GM18951 (cell line): ENCODE data around the gene TMEM119.
"Not testable (repeated sequence)": the region's sequence is repeated elsewhere in the genome, so short reads cannot be mapped to it uniquely, and the experiment has no call there.

Source experiments
- POLR2A ChIP-seq: IDR thresholded peaks from 4 replicates; pipeline ENCODE4 v1.6.1; 2011; ENCODE audit warnings: mild to moderate bottlenecking; ENCODE audit not compliant: insufficient read length, insufficient read depth; ENCODE audit errors: extremely low read depth
- in situ Hi-C: fragments of 300-500 bp; cut with MboI; formaldehyde crosslinking; loops from one replicate; pipeline ENCODE4 v1.12.0; 2022; ENCODE audit warnings: low sequenced_read_pairs, mixed read lengths, inconsistent platforms; ENCODE audit not compliant: unreplicated experiment

TMEM119 gene

DNA sequence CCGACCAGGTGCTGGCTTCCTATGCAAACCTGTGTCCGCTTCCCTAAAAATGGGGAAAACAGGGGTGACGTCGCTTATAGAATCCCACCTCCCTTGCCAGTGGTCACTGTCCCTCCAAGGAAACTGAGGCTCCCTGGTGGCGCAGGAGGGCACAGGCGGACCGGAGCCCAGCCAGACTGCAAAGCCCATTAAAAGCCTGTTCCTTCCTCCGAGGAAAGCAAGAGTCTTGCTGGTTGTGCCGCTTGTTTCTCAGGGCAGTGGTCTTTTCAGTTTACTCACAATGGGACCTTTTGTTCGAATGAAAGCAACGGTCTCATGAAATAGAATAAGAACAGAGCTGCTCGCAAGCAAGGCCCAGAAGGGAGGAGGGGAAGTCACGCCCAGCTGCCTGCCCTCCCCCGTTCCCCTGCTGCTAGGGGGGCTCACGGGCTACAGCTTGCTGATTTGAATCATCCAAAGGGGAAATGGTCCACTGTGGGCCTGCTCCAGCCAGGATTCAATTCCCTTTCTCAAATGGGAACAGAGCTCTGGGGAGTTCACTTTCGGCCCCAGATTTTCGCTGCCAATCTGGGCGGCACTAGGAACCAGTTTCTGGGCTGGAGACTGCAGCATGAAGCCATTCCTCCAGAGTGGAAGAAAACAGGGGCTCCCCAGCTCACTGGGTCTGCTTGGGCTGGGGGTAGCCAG is 40.4 kb upstream of the TMEM119 start:
- in situ Hi-C loops: no loop called here
- peak; percentile 26 for TF ChIP-seq POLR2A

- in situ Hi-C loops: no loop called here
- peak; percentile 33 for TF ChIP-seq POLR2A
Measured at GRCh38 chr12:108637222-108637971, 39.5 kb upstream of the TMEM119 start.

- in situ Hi-C loops: no loop called here
- TF ChIP-seq POLR2A: no peak
Measured at GRCh38 chr12:108635997-108636808, 38.3 kb upstream of the TMEM119 start.

GRCh38 chr12:108635201-108635996 is 37.5 kb upstream of the TMEM119 start:
- peak; percentile 95 for TF ChIP-seq POLR2A
- in situ Hi-C loops: no loop called here

GRCh38 chr12:108634341-108634751 is 36.5 kb upstream of the TMEM119 start:
- no peak for TF ChIP-seq POLR2A
- in situ Hi-C loops: no loop called here

DNA sequence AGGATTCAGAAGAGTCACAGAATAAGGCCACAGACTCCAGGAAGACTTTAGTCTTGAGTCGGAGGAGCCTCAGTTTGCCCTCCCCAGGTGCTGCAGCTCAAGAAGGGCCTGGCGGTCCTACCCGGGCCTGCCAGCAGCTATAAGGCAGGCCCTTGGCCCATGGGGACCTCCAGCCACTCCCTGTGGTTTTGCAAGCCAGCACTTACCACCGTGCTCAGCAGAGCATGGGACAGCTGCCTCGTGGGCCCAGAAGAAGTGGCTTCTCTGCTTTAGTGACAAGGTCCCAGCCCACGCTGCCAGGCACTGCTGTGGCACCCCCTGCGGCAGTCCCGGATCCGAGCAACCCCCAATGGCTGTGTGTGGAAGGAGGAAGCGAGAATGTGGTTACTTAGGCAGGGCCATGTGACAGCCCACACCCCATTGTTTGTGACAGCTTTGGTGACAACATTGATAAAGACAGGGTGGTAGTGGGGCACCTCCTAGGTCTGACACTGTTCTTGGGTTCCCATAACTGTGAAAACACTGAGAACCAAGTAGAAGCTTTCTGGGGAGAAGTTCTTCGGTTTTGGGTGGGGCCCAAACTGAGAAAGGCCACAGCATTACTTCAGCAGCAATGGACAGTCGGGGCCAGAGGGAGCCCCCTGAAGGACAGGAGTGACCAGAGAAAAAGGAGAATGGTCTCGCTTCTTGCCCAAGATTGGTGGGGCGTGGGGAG is 35.8 kb upstream of the TMEM119 start, which contains the start of gene SELPLG:
Gene SELPLG (minus strand): TSS at position 361 of the 715 bp plus-strand sequence. CDS start 9,587 bp downstream, outside the sequence.
- TF ChIP-seq POLR2A: peak; percentile 66
- in situ Hi-C loops: no loop called here

GRCh38 chr12:108633081-108633533 is 35.2 kb upstream of the TMEM119 start:
- in situ Hi-C loops: no loop called here

GRCh38 chr12:108631261-108631660 is 33.4 kb upstream of the TMEM119 start:
- in situ Hi-C loops: not testable (repeated sequence)

More at GRCh38 chr12:108633081-108633533, 35.2 kb upstream of the TMEM119 start:
- no peak for TF ChIP-seq POLR2A

DNA sequence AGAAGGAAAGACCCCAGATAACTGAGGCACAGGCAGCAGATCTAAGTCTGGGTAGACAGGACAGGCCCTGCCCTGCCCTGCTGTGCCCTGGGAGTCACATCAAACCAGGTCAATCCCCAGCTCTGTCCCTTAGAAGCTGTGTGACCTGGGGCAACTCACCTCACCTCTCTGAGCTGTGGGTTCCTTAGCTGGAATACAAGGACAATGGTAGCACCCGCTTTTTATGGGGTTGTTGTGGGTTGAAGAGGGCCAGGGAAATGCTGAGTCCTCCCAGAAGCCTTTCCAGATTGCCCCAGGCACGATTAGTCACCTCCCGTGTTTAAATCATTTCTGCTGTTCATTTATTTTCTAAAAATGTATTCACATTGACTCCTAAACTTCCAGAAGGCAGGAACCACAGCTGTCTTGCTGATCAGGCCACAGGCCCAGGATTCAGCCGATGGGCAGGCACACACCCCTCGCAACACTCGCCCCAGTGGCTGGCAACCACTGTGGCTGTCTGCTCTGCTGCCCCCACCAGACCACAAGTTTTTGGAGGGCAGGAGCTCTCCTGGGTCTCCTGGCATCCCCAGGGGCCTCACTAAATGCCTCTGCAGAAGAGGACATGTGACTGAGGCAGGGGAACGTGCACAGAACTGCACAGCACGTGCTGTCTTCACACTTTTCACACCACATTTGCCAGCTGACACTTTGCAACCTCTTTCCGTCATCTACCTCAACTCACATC is 32.8 kb upstream of the TMEM119 start:
- in situ Hi-C loops: no loop called here
- TF ChIP-seq POLR2A: no peak

GRCh38 chr12:108629824-108630476 is 32.1 kb upstream of the TMEM119 start:
- in situ Hi-C loops: no loop called here

DNA sequence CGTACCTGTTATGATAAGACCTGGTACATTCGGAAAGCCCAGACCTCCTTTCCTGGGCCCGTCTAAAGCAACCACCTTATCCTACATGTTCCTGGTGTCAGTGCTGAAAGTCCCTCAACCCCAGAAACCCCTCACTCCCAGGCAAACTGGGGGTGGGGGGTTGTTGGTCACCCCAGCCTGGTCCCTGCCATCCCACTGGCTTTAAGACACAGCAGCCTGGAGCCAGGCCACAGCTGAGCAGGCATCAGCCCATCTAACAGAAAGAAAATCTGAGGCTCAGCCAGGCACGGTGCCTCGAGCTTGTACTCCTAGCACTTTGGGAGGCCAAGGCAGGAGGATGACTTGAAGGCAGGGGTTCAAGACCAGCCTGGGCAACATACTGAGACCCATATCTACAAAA is 31.3 kb upstream of the TMEM119 start:
- in situ Hi-C loops: no loop called here
- TF ChIP-seq POLR2A: no peak

More at GRCh38 chr12:108629824-108630476, 32.1 kb upstream of the TMEM119 start:
- no peak for TF ChIP-seq POLR2A
